GM18508 (cell line): ENCODE measurements around the gene ATP1A3.
"Not testable (repeated sequence)": the region's sequence is repeated elsewhere in the genome, so short reads cannot be mapped to it uniquely, and the experiment has no call there.

Experiments used
- ATAC-seq: cut with Tn5 transposase; IDR thresholded peaks from one replicate; pipeline ENCODE4 v1.9.1; 2021; ENCODE audit warnings: moderate number of reproducible peaks; ENCODE audit not compliant: insufficient read depth, unreplicated experiment

Gene ATP1A3

DNA sequence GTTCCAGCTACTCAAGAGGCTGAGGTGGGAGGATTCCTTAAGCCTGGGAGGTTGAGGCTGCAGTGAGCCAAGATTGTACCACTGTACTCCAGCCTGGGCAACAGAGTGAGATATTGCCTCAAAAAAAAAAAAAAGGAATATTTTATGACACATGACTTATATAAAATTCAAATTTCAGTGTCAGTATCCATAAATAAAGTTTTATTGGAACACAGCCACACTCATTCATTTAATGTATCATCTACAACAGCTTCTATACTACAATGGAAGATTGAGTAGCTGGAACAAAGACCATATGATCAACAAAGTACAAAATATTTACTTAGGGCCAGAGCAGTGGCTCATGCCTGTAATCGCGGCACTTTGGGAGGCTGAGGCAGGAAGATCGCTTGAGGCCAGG lies 18.7 kb upstream of the ATP1A3 start:
- ATAC-seq, result not testable (repeated sequence)

- no peak for ATAC-seq
Measured at GRCh38 chr19:42010245-42011126, 16.5 kb upstream of the ATP1A3 start.

DNA sequence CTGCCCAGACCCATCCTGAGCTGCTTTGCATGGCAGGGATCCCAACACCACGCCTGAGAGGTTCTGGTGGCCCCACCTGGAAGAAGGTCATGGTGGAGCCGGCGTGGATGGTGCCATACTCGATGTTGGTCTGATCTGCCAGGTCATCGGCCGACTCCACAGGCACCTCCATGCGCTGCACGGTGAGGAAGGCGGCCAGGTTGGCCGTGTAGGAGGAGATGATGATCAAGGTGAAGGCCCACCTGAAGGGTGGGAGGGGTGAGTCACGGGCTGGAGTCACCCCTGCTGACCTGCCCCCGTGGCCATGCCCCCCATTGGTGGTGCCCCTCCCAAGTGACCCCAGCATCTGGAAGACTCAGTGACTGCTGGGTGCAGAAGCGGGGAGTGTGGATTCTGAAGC lies 12.5 kb upstream of the ATP1A3 start:
- no peak for ATAC-seq

DNA sequence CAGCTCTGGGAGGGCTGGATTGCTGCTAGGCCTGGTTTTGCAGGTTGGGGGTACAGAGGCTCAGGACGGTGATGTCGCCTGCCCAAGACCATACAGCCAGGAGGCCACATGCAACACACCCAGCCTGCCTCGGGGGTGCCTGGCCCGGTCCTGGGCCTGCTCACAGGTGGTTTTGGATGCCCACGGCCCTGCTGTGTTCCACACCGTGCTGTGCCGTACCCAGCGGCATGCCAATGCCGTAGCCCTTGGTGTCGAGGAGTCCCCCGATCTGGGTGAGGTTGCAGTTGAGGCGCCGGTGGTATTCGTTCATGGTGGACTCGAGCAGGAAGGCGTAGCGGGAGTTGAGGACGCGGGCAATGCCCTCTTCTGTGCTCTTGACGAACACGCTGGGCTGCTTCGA lies 11.5 kb upstream of the ATP1A3 start:
- ATAC-seq, result no peak

DNA sequence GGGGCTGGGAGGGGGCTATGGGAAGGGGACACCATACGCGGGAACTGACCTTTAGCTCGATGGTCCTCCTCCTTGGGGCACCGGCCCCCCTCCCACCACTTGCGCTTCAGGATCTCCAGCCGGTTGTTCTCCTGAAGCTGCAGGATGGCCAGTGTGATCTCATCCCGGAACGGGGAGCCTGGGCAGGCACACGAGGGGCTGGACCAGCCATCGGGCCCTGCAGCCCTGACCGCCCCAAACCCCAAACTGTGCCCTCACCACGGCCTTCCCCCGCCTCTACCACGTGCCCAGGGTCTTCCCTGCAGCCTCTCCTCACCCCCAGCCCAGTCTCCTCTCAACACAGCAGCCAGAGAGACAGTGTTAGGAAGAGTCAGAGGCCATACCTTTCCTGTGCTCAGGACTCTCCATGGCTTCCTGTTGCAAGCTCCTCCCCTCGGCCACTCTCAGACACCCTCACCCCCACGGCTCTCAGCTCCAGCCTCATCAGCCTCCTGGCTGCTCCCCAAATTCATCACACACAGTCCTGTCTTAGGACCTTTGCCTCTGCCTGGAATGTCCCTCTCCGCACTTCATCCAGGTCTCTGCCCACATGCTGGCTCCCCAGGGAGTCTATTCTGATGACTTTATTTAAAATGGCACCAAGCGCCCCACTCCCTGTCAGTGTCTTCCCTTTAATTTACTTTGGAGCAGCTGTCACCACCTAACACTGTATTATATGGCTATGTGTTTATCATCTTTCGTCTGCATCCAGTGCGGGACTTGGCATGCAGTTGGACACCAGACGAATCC lies 9.7 kb upstream of the ATP1A3 start:
- ATAC-seq, result no peak

GRCh38 chr19:41999878-42000208 lies 5.8 kb upstream of the ATP1A3 start:
- no peak for ATAC-seq

- ATAC-seq, result no peak
Measured at GRCh38 chr19:41999071-41999877, 5.2 kb upstream of the ATP1A3 start.

- no peak for ATAC-seq
Measured at GRCh38 chr19:41998246-41999020, 4.4 kb upstream of the ATP1A3 start.

GRCh38 chr19:41997851-41998229 lies 3.8 kb upstream of the ATP1A3 start:
- no peak for ATAC-seq

DNA sequence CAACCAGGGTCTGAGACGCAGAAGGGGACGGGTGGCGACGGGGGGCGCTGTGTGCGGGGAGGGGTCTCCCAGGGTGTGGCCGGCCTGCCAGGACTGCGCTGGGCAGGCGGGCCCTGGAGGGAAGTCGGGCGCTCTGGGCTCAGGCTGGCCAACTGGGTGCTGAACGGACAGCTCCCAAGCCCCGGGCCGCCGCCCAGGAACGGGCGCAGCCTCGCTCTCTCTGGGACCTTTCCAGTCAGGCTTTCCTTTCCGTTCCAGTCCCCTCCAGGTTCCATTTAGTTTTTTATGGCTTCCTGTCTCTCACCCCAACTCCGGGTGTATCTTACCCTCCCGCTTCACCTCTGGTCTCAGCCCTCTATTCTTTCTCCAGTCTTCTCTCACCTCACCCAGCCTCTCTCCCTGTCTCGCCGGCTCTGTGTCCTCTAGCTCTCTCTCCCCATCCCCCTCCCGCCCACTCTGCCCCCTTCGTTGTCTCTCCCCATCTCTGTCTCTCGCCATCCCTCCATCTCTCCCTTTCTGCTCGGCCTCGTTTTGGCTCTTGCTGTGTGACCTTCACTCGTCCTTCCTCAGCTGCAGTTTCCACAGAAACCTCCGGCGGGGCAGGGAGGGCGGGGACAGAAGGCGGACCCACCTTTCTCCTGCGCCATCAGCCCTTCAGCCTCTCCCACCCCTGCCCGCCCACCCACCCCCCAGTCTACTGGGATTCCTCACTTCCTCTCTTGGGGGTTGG lies 3.3 kb upstream of the ATP1A3 start:
- ATAC-seq, result no peak

DNA sequence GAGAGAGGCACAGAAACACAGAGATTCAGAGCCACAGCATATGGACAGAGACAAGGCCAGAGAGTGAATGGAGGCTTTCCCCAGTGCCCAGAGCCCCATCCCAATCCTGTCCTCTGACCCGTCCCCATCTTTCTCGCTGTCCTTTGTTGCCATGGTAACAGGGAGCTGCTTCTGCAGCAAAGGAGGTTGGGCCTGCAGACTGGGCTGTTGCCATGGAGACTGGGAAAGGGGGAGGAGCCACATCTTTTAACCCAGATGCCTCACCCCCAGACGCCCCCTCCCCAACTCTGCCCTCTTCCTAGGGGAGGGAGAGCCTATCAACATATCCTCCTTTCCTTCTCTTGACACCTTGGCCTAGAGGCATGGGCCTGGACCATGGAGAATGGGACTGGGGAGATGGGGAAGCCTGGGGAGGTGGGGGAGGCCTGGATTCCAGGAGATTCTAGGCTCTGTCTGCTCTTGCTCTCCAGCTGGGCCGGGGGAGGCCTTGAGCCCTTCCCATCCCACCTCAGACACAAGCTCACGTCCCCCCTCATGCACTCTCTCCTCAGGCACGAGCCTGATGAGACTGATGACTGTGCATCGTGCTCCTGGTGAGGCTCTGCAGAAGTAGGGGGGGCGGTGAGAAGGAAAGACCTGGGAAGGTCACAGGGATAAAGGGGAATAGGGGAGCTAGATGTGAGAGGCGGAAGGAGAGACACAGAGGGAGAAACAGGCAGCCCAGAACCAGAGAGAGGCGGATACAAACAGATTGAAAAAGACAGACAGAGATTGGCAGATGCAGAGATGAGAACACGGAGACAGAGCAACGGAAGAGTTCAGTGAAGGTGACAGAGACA lies 2.1 kb upstream of the ATP1A3 start:
- ATAC-seq, result no peak

DNA sequence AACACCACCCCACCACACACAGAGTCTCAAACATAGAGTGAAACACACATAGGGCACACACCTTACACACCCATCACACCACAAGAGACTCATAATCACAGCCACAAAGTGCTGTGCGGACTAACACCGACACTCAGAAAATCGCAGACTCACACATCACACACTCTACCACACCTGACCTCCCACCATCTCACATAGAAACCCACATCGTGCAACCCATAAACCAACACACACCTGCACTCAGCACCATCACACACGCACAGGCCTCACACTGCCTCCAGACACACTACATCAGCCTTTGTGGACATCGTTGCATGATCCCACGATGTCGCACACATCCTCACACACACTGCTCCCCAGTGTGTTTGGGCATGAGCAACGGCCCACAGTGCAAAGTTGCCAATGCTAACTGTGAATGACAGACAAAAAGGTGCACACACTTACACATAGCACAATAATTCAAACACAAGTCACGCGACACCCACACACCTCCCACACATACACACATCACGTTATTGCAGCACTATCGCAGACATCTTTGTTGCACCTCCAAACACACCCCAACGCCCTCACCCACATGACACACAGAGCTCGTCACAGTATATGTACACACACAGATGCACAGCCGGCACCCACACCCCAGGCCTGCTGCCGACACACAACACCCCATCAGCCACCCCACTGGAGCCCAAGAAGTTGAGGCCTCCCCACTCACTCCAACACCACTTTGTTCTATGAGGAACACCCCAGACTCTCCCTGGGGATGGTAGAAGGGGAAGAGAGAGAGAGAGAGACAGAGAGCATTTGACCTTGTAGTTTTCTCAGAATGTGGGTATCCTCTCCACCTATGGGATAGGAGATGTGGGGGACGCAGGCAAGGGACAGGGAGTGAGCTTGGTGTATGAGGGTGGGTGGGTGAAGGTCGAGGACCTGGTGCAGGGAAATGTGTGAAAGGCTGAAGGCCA lies 1.2 kb upstream of the ATP1A3 start:
- ATAC-seq, result no peak

GRCh38 chr19:41994521-41994971 lies 516 bp upstream of the ATP1A3 start:
- ATAC-seq, result no peak

DNA sequence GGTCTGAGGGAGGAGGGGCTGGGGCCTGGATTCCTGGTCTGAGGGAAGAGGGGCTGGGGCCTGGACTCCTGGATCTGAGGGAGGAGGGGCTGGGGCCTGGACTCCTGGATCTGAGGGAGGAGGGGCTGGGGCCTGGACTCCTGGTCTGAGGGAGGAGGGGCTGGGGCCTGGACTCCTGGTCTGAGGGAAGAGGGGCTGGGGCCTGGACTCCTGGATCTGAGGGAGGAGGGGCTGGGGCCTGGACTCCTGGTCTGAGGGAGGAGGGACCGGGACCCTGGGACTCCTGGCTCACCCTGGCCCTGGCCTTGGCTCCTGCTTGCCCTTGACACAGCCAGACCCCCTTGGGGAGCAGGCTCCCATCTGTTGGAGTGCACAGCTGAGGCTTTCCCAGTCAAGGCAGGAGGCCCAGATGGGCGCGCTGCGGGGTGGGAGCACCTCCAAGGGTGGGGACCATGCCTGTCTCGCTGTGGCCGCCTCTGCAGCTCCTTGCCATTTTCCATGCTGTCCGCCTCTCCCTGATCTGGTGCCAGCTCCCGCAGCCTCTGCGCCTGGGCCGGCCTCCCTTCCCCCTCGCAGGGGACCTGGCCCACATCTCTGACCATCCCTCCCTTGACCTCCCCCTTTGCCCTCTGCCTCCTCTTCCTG lies 2.0 kb downstream of the ATP1A3 start:
- ATAC-seq, result not testable (repeated sequence)

DNA sequence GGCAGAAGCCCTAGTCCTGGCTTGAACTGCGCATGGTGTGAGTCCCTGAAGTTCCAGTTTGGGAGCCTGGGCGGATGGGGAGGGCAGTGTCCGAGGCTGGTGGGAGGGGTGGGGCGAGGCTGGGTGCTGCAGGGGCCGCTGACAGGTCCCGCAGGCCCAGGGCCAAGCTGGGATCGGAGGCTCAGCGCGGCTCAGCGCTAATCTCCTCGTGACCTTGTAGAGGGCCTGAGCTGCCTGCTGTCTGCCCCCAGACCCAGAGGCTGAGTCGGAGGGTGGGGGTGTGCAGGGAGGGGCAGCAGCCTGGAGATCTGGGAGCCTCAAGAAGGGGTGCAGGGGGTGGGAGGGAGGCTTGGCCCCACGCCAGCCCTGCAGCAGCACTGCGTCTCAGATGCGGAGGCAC lies 3.0 kb downstream of the ATP1A3 start:
- ATAC-seq, result no peak

GRCh38 chr19:41990615-41991014 lies 3.4 kb downstream of the ATP1A3 start:
- no peak for ATAC-seq

GRCh38 chr19:41990028-41990427 lies 4.0 kb downstream of the ATP1A3 start:
- no peak for ATAC-seq
